ENCODE data around the gene CNTNAP2. TPM values are rescaled to one million over a fixed set of nuclear protein-coding genes. Genes with fewer than 3 reads are reported as not detected.

The CNTNAP2 gene
- total and polyA plus RNA-seq, 8 donors, result 0.19 to 18.2 (median 0.56) TPM

DNA sequence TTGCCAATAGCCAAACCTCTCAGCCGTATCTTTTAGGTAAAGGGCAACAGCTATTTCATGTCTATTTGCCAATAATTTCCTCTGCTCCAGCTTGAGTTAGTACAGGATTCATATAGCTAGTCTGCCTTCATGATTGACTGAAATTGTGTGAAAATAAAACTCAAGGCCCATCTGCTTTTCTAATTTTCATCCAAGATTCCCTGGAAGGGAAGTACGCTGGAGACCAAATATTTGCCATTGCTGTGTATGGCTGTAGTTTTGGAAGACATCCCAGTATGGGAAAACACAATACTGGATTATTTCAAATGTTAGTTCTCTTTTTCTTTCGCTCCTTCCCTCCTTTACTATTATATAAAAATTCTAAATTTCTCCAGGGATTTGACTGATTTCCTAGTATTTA is 652.4 kb downstream of the CNTNAP2 start:
- TF ChIP-seq POLR2AphosphoS5 (IDR thresholded peaks at IDR 0.05), result no peak
- Histone ChIP-seq H3K36me3 (no peaks in the 10 kb centered on the region), H3K27ac (no peak overlapping the region), H3K4me1 (no peaks in the 10 kb centered on the region), H3K27me3 (no peaks in the 10 kb centered on the region), H3K4me3 (no peak overlapping the region), H3K9me3 (no peaks in the 10 kb centered on the region)
- no peak for DNase-seq
- intact Hi-C loops (cut with DNase I; ENCODE audit: low total_unique reads), result no loop called here
- 34 to 61% (median 39%) methylated on average over 3 of the region's 3 CpGs for WGBS, 5 donors

DNA sequence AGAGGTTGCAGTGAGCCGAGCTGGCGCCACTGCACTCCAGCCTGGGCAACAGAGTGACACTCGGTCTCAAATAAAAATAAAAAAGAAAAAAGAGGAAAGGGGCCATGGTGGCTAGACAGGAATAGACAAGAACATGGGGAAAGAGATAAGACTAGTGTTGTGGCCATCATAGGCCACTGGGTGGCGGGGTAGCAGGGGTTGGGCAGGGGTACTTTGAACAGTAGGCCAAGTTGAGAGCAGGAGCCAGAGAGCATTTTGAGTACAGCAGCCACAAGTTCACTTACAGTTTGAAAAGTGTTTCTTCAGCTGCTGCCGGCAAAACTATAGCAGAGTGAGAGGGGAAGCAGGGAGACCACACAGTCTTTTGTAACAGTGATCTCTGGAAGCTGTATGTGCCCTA is 656.0 kb downstream of the CNTNAP2 start:
- Histone ChIP-seq H3K27ac (no peak overlapping the region), H3K27me3 (no peaks in the 10 kb centered on the region), H3K4me1 (no peaks in the 10 kb centered on the region), H3K36me3 (no peaks in the 10 kb centered on the region), H3K4me3 (no peak overlapping the region), H3K9me3 (no peaks in the 10 kb centered on the region)
- 67 to 74% (median 70%) methylated on average over 5 of the region's 5 CpGs for WGBS, 5 donors
- TF ChIP-seq POLR2A (IDR thresholded peaks at IDR 0.05), result no peak
- TF ChIP-seq, protein P1, sequence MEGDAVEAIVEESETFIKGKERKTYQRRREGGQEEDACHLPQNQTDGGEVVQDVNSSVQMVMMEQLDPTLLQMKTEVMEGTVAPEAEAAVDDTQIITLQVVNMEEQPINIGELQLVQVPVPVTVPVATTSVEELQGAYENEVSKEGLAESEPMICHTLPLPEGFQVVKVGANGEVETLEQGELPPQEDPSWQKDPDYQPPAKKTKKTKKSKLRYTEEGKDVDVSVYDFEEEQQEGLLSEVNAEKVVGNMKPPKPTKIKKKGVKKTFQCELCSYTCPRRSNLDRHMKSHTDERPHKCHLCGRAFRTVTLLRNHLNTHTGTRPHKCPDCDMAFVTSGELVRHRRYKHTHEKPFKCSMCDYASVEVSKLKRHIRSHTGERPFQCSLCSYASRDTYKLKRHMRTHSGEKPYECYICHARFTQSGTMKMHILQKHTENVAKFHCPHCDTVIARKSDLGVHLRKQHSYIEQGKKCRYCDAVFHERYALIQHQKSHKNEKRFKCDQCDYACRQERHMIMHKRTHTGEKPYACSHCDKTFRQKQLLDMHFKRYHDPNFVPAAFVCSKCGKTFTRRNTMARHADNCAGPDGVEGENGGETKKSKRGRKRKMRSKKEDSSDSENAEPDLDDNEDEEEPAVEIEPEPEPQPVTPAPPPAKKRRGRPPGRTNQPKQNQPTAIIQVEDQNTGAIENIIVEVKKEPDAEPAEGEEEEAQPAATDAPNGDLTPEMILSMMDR (IDR thresholded peaks at IDR 0.05), result no peak
- TF ChIP-seq EP300 (IDR thresholded peaks at IDR 0.05), result no peak
- no peak for TF ChIP-seq POLR2AphosphoS5 (IDR thresholded peaks at IDR 0.05)
- intact Hi-C loops (cut with DNase I; ENCODE audit: low total_unique reads), result no loop called here
- peak in 1 of 2 donors; percentile 10 for DNase-seq

GRCh38 chr7:146773506-146773905 is 656.9 kb downstream of the CNTNAP2 start:
- H3K36me3 ChIP-seq, result no peaks in the 10 kb centered on the region
- no peaks in the 10 kb centered on the region for H3K4me1 ChIP-seq
- DNase-seq, result no peak
- 89 to 92% (median 91%) methylated on average over 5 of the region's 5 CpGs for WGBS, 5 donors
- no peaks in the 10 kb centered on the region for H3K27me3 ChIP-seq
- no peaks in the 10 kb centered on the region for H3K9me3 ChIP-seq
- H3K4me3 ChIP-seq, result no peak overlapping the region
- TF ChIP-seq, protein P1 (IDR thresholded peaks at IDR 0.05), result no peak
- TF ChIP-seq POLR2AphosphoS5 (IDR thresholded peaks at IDR 0.05), result no peak
- intact Hi-C loops (cut with DNase I; ENCODE audit: low total_unique reads), result no loop called here
- H3K27ac ChIP-seq, result no peak overlapping the region

DNA sequence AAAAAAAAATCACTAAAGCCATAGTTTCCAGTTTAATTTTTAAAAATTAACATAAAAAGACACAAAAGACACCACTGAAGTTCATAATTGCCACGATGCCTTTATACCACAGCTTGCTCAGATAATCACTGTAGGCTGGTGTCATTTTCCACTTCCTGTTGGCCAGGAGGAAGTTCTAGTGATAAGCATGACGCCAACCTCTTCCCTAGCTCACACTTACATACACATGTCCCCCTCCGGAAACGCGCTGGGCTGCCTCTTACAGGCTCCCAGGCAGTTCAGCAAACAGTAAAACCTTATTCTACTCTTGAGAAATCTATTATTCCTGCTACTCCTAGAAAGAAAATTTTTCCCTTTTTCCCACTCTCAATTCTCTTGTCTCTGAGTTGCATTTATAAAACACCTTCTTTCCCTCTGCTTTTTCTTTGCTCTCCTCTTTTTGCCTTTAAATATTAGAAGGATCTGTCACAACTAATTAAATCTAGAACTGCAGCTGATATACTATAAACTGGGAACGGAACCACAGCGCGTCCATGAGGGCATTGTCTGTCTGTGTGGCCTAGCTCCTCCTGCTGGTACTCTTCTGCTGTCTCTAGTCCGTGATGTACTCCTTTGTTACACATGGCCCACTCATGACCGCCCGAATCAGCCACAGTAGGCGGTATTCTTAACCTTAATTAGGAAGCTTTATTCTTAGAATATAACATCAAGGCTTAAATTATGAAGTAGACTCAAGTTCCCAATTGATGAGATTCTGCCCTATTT is 664.9 kb downstream of the CNTNAP2 start:
- no peaks in the 10 kb centered on the region for H3K4me1 ChIP-seq
- intact Hi-C loops (cut with DNase I; ENCODE audit: low total_unique reads), result no loop called here
- no peaks in the 10 kb centered on the region for H3K9me3 ChIP-seq
- TF ChIP-seq EP300 (IDR thresholded peaks at IDR 0.05) (no peak), POLR2AphosphoS5 (IDR thresholded peaks at IDR 0.05) (no peak), POLR2A (IDR thresholded peaks at IDR 0.05) (no peak)
- TF ChIP-seq, protein P1 (IDR thresholded peaks at IDR 0.05), result no peak
- H3K27ac ChIP-seq, result no peak overlapping the region
- no peak for DNase-seq
- WGBS, 5 donors, result 83 to 86% (median 83%) methylated on average over 12 of the region's 12 CpGs
- no peaks in the 10 kb centered on the region for H3K36me3 ChIP-seq
- no peak overlapping the region for H3K4me3 ChIP-seq
- no peaks in the 10 kb centered on the region for H3K27me3 ChIP-seq

DNA sequence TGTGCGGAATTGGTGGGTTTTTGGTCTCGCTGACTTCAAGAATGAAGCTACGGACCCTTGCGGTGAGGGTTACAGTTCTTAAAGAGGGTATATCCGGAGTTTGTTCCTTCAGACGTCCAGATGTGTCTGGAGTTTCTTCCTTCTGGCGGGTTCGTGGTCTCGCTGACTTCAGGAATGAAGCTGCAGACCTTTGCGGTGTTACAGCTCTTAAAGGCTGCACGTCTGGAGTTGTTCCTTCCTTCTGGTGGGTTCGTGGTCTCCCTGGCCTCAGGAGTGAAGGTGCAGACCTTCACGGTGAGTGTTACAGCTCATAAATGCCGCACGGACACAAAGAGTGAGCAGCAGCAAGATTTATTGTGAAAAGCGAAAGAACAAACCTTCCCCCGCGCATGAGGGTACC is 670.7 kb downstream of the CNTNAP2 start:
- Histone ChIP-seq H3K9me3 (peaks cover 0 to 4% (median 2%) of the 10 kb centered on the region in 4 donors), H3K27ac (no peak overlapping the region), H3K27me3 (no peaks in the 10 kb centered on the region), H3K4me3 (no peak overlapping the region), H3K4me1 (no peaks in the 10 kb centered on the region), H3K36me3 (no peaks in the 10 kb centered on the region)
- 88 to 92% (median 90%) methylated on average over 17 to 18 of the region's 18 CpGs for WGBS, 5 donors
- DNase-seq, result no peak
- TF ChIP-seq EP300 (IDR thresholded peaks at IDR 0.05) (no peak), POLR2AphosphoS5 (IDR thresholded peaks at IDR 0.05) (no peak), POLR2A (IDR thresholded peaks at IDR 0.05) (no peak)
- TF ChIP-seq, protein P1 (IDR thresholded peaks at IDR 0.05), result no peak
- intact Hi-C loops (cut with DNase I; ENCODE audit: low total_unique reads), result no loop called here

All from stomach (tissue), 9 donors.